Fibroblast of the aortic adventitia (primary cell): ENCODE results near the gene NAA20. TPM values are rescaled to one million over a fixed set of nuclear protein-coding genes. Genes with fewer than 3 reads are reported as not detected.

Source experiments
- DNase-seq: peaks from one replicate; pipeline ENCODE4 v3.0.0-alpha.2; 2010; ENCODE audit warnings: low read depth
- H3K4me3 ChIP-seq: 2 replicates; pipeline ENCODE4 v1.5.1; 2011; ENCODE audit warnings: low read depth, mild to moderate bottlenecking, control low read depth, low read length, moderate library complexity
- total RNA-seq: library from RNA; depleted of rRNA; stranded (reverse); fragments of >200 nt; gene quantifications from 2 replicates; pipeline ENCODE4 v1.2.3, GENCODE V29; 2012; ENCODE audit warnings: low replicate concordance
- TF ChIP-seq, protein P1 (sequence below): IDR thresholded peaks from 2 replicates; pipeline ENCODE4 v1.5.1; 2011; ENCODE audit warnings: mild to moderate bottlenecking, low read length, control low read depth, inconsistent platforms; ENCODE audit not compliant: insufficient read depth

The NAA20 gene
- total RNA-seq, 1 donor: 49.3 TPM

DNA sequence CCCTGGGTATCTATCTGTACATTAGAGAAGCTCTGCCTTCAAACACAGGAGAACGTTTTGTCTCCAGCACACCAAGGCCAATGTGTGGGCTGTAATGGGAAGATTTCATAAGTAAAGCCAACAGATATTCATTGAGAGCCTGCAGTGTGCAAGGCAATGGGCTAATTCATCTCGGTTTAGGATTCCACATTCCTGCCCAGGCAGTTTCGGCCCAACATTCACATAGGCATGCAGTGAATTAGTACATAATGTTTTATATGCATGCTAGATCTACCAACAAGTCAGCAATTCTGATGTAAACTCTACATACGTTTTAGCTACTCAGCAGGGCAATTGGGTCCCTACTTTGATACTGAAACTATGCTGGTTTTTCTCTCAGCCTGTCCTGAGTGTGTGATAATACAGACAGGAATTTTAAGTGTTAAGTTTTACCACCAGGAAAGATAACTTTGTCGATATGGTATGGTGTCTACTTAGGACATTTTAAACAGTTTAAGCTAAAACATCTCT lies 46.9 kb upstream of the NAA20 start:
- DNase-seq: no peak
- TF ChIP-seq, protein P1, sequence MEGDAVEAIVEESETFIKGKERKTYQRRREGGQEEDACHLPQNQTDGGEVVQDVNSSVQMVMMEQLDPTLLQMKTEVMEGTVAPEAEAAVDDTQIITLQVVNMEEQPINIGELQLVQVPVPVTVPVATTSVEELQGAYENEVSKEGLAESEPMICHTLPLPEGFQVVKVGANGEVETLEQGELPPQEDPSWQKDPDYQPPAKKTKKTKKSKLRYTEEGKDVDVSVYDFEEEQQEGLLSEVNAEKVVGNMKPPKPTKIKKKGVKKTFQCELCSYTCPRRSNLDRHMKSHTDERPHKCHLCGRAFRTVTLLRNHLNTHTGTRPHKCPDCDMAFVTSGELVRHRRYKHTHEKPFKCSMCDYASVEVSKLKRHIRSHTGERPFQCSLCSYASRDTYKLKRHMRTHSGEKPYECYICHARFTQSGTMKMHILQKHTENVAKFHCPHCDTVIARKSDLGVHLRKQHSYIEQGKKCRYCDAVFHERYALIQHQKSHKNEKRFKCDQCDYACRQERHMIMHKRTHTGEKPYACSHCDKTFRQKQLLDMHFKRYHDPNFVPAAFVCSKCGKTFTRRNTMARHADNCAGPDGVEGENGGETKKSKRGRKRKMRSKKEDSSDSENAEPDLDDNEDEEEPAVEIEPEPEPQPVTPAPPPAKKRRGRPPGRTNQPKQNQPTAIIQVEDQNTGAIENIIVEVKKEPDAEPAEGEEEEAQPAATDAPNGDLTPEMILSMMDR: no peak
- H3K4me3 ChIP-seq: no peak overlapping the region

DNA sequence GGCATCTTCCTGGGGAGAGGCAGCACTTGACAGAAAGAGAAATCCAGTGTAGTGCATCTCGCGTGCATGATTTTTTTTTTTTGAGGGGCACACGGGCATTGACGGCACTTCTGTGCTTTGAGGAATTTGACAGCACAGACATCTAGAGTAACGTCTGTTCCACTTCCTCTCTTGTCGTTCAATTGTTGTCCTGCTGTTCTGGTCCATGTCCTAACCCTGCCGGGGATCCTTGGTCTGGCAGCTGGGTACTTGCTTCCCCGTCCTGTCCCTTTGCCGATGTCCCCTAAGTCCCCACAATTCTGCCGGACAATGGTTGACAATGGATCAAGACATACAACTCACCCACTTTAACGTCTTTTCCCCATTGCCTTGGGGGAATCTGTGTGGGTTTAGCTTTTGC lies 46.0 kb upstream of the NAA20 start:
- TF ChIP-seq, protein P1: no peak
- H3K4me3 ChIP-seq: no peak overlapping the region
- DNase-seq: no peak

DNA sequence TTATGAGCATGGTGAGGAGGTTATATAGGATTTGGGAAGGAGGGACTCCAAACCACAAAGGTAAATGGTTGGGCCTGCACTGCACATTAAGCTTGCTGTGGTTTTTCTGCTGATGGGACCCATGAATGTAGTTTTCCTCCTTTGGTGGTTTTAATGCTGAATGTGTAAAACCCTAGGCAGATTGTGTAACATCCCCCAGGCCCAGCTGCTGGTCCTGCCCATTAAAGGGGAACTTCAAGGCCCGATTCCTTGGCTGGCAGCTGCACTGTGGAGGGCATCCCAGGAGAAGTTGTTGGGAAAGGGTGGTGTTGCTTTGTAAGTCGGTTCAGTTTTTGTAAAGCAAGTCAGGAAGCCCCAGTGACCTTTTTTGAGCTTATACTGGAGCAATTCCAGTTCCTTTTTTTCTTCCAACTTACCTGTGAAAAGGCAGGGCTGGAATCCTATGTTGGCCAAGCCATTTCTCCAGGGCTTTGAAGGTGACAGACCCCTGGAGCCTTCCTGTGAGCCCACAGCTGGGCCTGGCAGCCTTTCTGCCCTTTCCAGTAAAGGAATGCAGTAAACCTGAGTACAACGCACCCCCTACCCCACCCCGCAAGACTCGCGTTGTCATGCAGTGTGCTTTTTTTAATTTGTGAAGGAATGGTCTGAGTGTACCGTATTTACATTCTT lies 43.1 kb upstream of the NAA20 start:
- peak overlapping the region; percentile 84 for H3K4me3 ChIP-seq
- peak; percentile 88 for DNase-seq
- TF ChIP-seq, protein P1: no peak

DNA sequence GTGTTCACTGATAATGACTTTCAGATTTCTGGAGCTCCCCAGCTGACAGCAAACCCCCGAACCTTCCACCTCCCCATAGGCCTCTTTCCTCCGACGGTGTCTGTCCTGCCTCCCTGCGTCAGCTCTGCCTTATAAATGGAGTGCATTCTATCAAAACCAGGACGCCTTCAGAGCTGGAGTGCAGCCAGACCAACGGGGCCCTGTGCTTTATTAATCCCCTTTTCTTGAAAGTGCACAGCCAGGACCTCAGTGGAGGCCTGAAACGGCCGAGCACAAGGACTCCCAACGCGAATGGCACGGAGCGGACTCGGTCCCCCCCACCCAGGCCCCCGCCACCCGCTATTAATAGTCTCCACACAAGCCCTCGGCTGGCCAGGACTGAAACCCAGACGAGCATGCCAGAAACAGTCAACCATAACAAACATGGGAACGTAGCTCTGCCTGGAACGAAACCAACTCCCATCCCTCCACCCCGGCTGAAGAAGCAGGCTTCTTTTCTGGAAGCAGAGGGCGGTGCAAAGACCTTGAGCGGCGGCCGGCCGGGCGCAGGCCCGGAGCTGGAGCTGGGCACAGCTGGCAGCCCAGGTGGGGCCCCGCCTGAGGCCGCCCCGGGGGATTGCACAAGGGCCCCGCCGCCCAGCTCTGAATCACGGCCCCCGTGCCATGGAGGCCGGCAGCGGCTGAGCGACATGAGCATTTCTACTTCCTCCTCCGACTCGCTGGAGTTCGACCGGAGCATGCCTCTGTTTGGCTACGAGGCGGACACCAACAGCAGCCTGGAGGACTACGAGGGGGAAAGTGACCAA lies 42.3 kb upstream of the NAA20 start:
- TF ChIP-seq, protein P1: no peak

DNA sequence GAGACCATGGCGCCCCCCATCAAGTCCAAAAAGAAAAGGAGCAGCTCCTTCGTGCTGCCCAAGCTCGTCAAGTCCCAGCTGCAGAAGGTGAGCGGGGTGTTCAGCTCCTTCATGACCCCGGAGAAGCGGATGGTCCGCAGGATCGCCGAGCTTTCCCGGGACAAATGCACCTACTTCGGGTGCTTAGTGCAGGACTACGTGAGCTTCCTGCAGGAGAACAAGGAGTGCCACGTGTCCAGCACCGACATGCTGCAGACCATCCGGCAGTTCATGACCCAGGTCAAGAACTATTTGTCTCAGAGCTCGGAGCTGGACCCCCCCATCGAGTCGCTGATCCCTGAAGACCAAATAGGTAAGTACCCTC lies 41.7 kb upstream of the NAA20 start:
- TF ChIP-seq, protein P1: no peak
- DNase-seq: no peak
- H3K4me3 ChIP-seq: peak overlapping the region; percentile 84

More for the DNA sequence above, 42.3 kb upstream of the NAA20 start:
- peak overlapping the region; percentile 84 for H3K4me3 ChIP-seq
- peak; percentile 97 for DNase-seq

DNA sequence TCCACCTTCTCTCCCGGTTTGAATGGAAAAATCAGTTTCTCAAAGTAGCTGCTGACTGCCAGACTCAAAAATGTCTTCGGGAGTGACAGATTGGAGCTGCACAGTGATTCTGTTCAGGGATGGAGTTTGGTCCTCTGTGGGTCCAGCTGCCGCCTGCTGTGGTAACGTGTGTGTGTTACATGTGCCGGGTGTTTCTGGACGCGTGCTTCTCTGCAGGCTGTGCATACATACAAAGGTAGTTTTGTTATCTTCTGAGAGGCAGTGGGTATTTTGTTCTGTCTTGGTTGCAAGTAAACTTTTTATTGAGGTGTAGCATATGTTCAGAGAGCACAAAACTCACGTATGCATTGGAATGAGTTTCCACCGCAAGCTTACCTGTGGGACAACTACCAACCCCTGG lies 41.3 kb upstream of the NAA20 start:
- peak; percentile 32 for DNase-seq
- peak overlapping the region; percentile 84 for H3K4me3 ChIP-seq
- TF ChIP-seq, protein P1: no peak
